HG03442 (cell line): ENCODE measurements around the gene AQP1.

Experiments used
- ATAC-seq: cut with Tn5 transposase; IDR thresholded peaks from one replicate; pipeline ENCODE4 v1.9.1; 2021; ENCODE audit warnings: mild to moderate bottlenecking, moderate library complexity; ENCODE audit not compliant: unreplicated experiment

The AQP1 gene

GRCh38 chr7:30918676-30919075, 7.0 kb downstream of the AQP1 start:
- ATAC-seq, result no peak

- ATAC-seq, result no peak
Measured at GRCh38 chr7:30920021-30920583, 8.4 kb downstream of the AQP1 start.

GRCh38 chr7:30920584-30921539, 9.2 kb downstream of the AQP1 start:
- no peak for ATAC-seq

GRCh38 chr7:30921540-30922401, 10.1 kb downstream of the AQP1 start:
- no peak for ATAC-seq

GRCh38 chr7:30922596-30922995, 10.9 kb downstream of the AQP1 start:
- ATAC-seq, result no peak

- no peak for ATAC-seq
Measured at GRCh38 chr7:30923009-30923773, 11.5 kb downstream of the AQP1 start.

- no peak for ATAC-seq
Measured at GRCh38 chr7:30923774-30924413, 12.2 kb downstream of the AQP1 start.

- no peak for ATAC-seq
Measured at GRCh38 chr7:30924624-30925023, 13.0 kb downstream of the AQP1 start.

- no peak for ATAC-seq
Measured at GRCh38 chr7:30925117-30925516, 13.5 kb downstream of the AQP1 start.

GRCh38 chr7:30925913-30926312, 14.3 kb downstream of the AQP1 start:
- ATAC-seq, result no peak

- ATAC-seq, result no peak
Measured at GRCh38 chr7:30926313-30926712, 14.7 kb downstream of the AQP1 start.

GRCh38 chr7:30927040-30927439, 15.4 kb downstream of the AQP1 start:
- ATAC-seq, result no peak

GRCh38 chr7:30927559-30927958, 15.9 kb downstream of the AQP1 start:
- ATAC-seq, result no peak

- ATAC-seq, result no peak
Measured at GRCh38 chr7:30928254-30928872, 16.7 kb downstream of the AQP1 start.

- ATAC-seq, result no peak
Measured at GRCh38 chr7:30929686-30930085, 18.0 kb downstream of the AQP1 start.

- ATAC-seq, result no peak
Measured at GRCh38 chr7:30930621-30931020, 19.0 kb downstream of the AQP1 start.

- no peak for ATAC-seq
Measured at GRCh38 chr7:30931161-30931928, 19.7 kb downstream of the AQP1 start.

GRCh38 chr7:30931929-30932540, 20.4 kb downstream of the AQP1 start:
- ATAC-seq, result no peak

- no peak for ATAC-seq
Measured at GRCh38 chr7:30932562-30932961, 20.9 kb downstream of the AQP1 start.
